ENCODE results near the gene NSD2. TPM values are rescaled to one million over a fixed set of nuclear protein-coding genes. Genes with fewer than 3 reads are reported as not detected.
"Not testable (repeated sequence)": the region's sequence is repeated elsewhere in the genome, so short reads cannot be mapped to it uniquely, and the experiment has no call there.

Gene NSD2
- total RNA-seq, 2 experiments from 2014 or later: 197 to 199 TPM

DNA sequence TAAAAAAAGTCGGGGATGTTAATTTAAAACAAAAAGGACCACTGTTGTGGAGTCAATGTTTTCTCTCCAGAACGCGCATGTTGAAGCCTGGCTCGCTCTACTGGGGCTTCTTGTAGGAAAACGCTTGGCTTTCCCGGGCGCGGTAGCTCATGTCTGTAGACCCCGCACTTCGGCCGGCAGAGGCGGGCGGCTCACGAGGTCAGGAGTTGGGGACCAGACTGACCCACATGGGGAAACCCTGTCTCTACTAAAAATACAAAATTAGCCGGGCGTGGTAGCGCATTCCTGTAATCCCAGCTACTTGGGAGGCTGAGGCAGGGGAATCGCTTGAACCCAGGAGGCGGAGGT, 122.0 kb downstream of the NSD2 start:
- no peaks in the 10 kb centered on the region for H3K27me3 Mint-ChIP-seq
- peaks cover 24% of the 10 kb centered on the region for H3K9me3 Mint-ChIP-seq
- CTCF ChIA-PET: no interaction called here
- no peak overlapping the region for H3K27ac Mint-ChIP-seq
- intact Hi-C loops (cut with micrococcal nuclease): no loop called here
- DNase-seq: no peak
- POLR2A ChIA-PET: interaction anchor here (0.6 kb wide), 1 partner anchor 16 kb away, joined by 3 read pairs; no protein-coding TSS in a partner anchor
- peaks cover 42% of the 10 kb centered on the region for H3K36me3 Mint-ChIP-seq
- no peak overlapping the region for H3K4me3 Mint-ChIP-seq
- H3K4me1 Mint-ChIP-seq (ENCODE audit: low read depth): peaks cover 9% of the 10 kb centered on the region

DNA sequence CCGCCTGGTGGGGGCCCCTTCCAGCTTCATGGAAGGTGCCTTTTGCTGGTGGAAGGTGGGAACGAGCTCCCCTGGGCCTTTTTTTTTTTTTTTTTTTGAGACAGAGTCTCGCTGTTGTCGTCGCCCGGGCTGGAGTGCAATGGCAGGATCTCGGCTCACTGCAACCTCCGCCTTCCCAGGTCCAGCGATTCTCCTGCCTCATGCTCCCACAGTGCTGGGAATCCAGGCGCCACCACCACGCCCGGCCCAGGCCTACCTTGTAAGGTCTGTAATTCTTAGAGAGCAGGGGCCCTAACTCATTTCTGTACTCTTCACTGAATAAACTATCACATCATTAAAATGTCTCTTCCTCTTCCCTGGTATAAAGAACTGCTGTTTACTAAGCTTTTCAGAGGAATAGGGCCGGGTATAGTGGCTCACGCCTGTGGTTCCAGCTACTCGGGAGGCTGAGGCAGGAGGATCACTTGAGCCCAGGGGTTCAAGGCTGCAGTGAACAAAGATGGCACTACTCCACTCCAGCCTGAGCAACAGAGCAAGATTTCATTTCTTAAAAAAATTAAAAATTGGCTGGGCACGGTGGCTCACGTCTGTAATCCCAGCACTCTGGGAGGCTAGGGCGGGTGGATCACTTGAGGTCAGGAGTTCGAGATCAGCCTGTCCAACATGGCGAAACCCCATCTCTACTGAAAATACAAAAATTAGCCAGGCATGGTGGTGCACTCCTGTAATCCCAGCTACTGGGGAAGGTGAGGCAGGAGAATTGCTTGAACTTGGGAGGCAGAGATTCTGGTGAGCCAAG, 122.7 kb downstream of the NSD2 start:
- intact Hi-C loops (cut with micrococcal nuclease); DNase-seq; H3K27me3 Mint-ChIP-seq; H3K4me3 Mint-ChIP-seq; H3K27ac Mint-ChIP-seq; CTCF ChIA-PET: not testable (repeated sequence)
- H3K9me3 Mint-ChIP-seq: peaks cover 30% of the 10 kb centered on the region
- POLR2A ChIA-PET: interaction anchor here (0.6 kb wide), 1 partner anchor 16 kb away, joined by 3 read pairs; no protein-coding TSS in a partner anchor
- peaks cover 12% of the 10 kb centered on the region for H3K4me1 Mint-ChIP-seq (ENCODE audit: low read depth)
- peaks cover 47% of the 10 kb centered on the region for H3K36me3 Mint-ChIP-seq

DNA sequence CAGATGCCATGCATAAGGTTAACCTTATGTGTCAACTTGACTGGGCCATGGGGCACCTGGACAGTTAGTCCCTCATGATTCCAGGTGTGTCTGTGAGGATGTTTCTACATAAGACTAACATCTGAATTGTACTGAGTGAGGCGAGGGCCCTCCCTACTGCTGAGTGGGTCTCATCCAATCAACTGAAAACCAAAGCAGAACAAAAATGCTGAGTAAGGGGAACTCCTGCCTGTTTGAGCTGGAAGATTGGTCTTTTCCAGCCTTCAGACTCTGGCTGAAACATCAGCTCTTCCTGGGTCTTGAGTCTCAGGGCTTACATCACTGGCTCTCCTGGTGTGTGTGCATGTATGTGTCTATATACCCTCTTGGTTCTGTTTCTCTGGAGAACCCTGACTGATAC, 123.7 kb downstream of the NSD2 start:
- CTCF ChIA-PET: no interaction called here
- H3K27ac Mint-ChIP-seq: no peak overlapping the region
- POLR2A ChIA-PET: no interaction called here

DNA sequence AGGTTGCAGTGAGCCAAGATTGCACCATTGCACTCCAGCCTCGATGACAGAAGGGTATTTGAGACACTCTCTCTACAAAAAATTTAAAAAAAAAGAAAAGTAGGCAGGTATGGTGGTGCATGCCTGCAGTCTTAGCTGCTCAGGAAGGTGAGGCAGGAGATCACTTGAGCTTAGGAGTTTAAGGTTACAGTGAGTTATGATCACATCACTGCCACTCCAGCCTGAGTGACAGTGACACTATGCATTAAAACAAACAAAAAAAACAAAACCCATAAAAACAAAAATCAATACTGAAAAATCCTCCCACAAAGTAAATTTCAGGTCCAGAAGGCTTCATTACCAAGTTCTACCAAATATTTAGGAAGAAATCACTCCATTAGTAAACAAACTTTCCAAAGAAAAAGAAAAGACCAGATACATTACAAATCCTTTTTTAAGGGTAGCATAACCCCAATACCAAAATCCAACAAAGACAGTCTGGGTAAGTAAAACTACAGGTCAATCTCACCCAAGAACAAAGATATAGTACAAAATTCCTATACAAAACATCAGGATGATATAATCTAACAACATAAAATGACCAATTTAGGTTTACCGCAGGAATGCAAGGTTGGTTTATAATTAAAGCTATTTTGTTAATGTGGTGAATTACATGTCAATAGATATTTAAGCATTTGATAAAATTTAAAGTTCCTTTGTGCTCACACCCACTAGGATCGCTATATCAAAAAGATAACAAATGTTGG, 125.8 kb downstream of the NSD2 start:
- CTCF ChIA-PET: no interaction called here
- Mint-ChIP-seq H3K27me3 (no peaks in the 10 kb centered on the region), H3K27ac (no peak overlapping the region), H3K36me3 (peaks cover 60% of the 10 kb centered on the region), H3K4me1 (ENCODE audit: low read depth) (peaks cover 29% of the 10 kb centered on the region), H3K4me3 (no peak overlapping the region), H3K9me3 (peaks cover 52% of the 10 kb centered on the region)
- intact Hi-C loops (cut with micrococcal nuclease): no loop called here
- no peak for DNase-seq
- POLR2A ChIA-PET: no interaction called here

More for the DNA sequence above, 123.7 kb downstream of the NSD2 start:
- H3K27me3 Mint-ChIP-seq: no peaks in the 10 kb centered on the region
- H3K4me3 Mint-ChIP-seq: no peak overlapping the region
- H3K4me1 Mint-ChIP-seq (ENCODE audit: low read depth): peaks cover 18% of the 10 kb centered on the region
- DNase-seq: no peak
- H3K9me3 Mint-ChIP-seq: peaks cover 41% of the 10 kb centered on the region
- peaks cover 57% of the 10 kb centered on the region for H3K36me3 Mint-ChIP-seq
- intact Hi-C loops (cut with micrococcal nuclease): no loop called here

DNA sequence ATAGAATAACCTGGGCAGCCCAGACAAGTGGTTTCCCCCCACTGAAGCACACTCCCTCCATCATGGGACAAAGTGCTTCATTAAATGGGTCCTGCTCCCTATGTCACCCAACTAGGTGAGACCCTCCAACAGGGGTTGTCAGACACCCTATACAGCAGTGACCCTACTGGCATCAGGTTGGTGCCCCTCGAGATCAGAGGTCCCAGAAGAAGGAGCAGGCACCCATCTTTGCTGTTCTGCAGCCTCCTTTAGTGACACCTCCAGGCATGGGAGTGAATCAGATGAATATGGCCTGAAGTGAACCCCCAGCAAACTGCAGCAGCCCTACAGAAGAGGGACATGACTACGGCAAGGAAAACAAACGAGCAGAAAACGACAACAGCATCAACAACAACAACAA, 126.5 kb downstream of the NSD2 start:
- no peak for DNase-seq
- intact Hi-C loops (cut with micrococcal nuclease): no loop called here
- Mint-ChIP-seq H3K27me3 (no peaks in the 10 kb centered on the region), H3K4me3 (no peak overlapping the region), H3K36me3 (peaks cover 67% of the 10 kb centered on the region), H3K27ac (no peak overlapping the region), H3K4me1 (ENCODE audit: low read depth) (peaks cover 34% of the 10 kb centered on the region), H3K9me3 (peaks cover 52% of the 10 kb centered on the region)
- ChIA-PET CTCF (no interaction called here), POLR2A (no interaction called here)

DNA sequence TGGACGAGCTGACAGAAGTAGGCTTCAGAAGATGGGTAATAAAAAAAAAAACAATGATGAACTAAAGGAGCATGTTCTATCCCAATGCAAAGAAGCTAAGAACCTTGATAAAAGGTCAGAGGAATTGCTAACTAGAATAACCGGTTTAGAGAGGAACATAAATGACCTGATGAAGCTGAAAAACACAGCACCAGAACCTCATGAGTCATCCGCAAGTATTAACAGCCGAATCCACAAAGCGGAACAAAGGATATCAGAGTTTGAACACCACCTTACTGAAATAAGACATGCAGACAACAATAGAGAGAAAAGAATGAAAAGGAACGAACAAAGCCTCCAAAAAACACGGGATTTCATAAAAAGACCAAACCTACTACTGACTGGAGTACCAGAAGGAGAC, 127.1 kb downstream of the NSD2 start:
- ChIA-PET POLR2A (no interaction called here), CTCF (interaction anchor here (0.6 kb wide), 1 partner anchor 189 kb away, joined by 4 read pairs; no protein-coding TSS in a partner anchor)
- Mint-ChIP-seq H3K36me3 (peaks cover 73% of the 10 kb centered on the region), H3K4me1 (ENCODE audit: low read depth) (peaks cover 40% of the 10 kb centered on the region), H3K27ac (no peak overlapping the region), H3K9me3 (peaks cover 52% of the 10 kb centered on the region), H3K4me3 (no peak overlapping the region), H3K27me3 (no peaks in the 10 kb centered on the region)
- DNase-seq: no peak
- intact Hi-C loops (cut with micrococcal nuclease): no loop called here

DNA sequence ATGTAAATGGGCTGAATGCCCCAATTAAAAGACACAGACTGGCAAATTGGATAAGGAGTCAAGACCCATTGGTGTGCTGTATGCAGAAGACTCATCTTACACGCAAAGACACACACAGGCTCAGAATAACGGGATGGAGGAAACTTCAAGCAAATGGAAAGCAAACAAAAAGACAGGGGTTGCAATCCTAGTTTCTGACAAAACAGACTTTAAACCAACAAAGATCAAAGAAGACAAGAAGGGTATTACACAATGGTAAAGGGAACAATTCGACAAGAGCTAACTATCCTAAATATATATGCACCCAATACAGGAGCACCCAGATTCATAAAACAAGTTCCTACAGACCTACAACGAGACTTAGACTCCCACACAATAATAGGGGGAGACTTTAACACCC, 128.1 kb downstream of the NSD2 start:
- peaks cover 43% of the 10 kb centered on the region for H3K4me1 Mint-ChIP-seq (ENCODE audit: low read depth)
- DNase-seq; CTCF ChIA-PET; H3K27me3 Mint-ChIP-seq; H3K27ac Mint-ChIP-seq; intact Hi-C loops (cut with micrococcal nuclease); H3K4me3 Mint-ChIP-seq: not testable (repeated sequence)
- peaks cover 76% of the 10 kb centered on the region for H3K36me3 Mint-ChIP-seq
- H3K9me3 Mint-ChIP-seq: peaks cover 52% of the 10 kb centered on the region
- POLR2A ChIA-PET: interaction anchor here (0.5 kb wide), 1 partner anchor 32 kb away, joined by 3 read pairs; no protein-coding TSS in a partner anchor

DNA sequence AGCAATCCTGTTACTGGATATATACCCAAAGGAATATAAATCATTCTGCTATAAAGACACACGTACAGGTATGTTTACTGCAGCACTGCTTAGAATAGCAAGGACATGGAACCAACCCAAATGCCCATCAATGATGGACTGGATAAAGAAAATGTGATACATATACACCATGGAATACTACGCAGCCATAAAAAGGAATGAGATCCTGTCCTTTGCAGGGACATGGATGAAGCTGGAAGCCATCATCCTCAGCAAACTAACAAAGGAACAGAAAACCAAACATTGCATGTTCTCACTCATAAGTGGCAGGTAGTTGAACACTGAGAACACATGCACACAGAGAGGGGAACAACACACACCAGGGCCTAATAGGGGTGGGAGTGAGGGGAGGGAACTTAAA, 132.2 kb downstream of the NSD2 start:
- CTCF ChIA-PET, H3K4me3 Mint-ChIP-seq, POLR2A ChIA-PET, H3K27ac Mint-ChIP-seq, H3K27me3 Mint-ChIP-seq, DNase-seq: not testable (repeated sequence)
- Mint-ChIP-seq H3K36me3 (peaks cover 56% of the 10 kb centered on the region), H3K4me1 (ENCODE audit: low read depth) (peaks cover 53% of the 10 kb centered on the region), H3K9me3 (peaks cover 26% of the 10 kb centered on the region)
- intact Hi-C loops (cut with micrococcal nuclease): loop anchor here (10.0 kb wide), 1 partner anchor 411 kb away; the partner anchor contains the start of genes CFAP99 and ZFYVE28

DNA sequence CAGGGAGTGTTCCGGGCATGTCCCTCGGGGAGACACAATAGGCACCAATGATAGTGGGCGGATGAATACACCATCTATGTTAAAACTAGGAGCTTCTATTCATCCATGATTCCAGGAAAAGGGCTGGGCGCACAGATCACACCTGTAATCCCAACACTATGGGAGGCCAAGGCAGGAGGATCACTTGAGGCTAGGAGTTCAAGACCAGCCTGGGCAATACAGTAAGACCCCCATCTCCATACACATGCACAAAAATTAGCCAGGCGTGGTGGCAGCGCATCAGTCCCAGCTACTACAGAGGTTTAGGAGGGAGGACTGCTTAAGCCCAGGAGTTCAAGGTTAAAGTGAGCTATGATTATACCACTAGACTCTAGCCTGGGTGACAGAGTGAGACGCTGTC, 135.2 kb downstream of the NSD2 start:
- H3K4me1 Mint-ChIP-seq (ENCODE audit: low read depth): peaks cover 42% of the 10 kb centered on the region
- POLR2A ChIA-PET: no interaction called here
- H3K4me3 Mint-ChIP-seq: no peak overlapping the region
- H3K36me3 Mint-ChIP-seq: peaks cover 26% of the 10 kb centered on the region
- no peaks in the 10 kb centered on the region for H3K27me3 Mint-ChIP-seq
- H3K27ac Mint-ChIP-seq: no peak overlapping the region
- intact Hi-C loops (cut with micrococcal nuclease): loop anchor here (5.0 to 10.0 kb wide), 2 partner anchors 134 to 408 kb away; partner anchors contain the start of genes CFAP99, NSD2 and ZFYVE28
- CTCF ChIA-PET: no interaction called here
- no peak for DNase-seq
- no peaks in the 10 kb centered on the region for H3K9me3 Mint-ChIP-seq

DNA sequence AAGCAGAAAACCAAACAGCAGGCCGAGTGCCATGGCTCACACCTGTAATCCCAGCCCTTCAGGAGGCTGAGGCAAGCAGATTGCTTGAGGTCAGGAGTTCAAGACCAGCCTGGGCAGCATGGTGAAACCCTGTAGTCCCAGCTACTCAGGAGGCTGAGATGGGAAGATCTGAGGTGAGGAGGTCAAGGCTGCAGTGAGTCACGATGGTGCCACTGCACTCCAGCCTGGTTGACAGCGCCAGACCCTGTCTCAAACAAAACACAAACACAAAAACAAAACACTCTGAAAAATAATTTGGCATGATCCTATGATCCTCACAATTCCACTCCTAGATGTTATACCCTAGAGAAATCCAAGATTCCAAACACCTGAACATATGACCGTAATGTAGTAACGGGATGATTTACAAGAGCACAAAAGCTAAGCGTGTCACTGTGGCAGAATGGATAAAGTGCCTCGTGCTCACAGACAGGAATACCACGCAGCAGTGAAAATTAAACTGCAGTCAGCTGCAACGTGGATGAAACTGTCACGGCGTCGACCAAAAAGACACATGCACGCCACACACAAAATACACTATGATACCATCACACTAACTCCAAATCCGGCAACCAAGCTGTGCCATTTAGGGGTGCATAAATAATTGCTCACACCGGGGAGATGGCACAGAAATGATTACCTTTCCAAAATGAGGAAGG, 135.9 kb downstream of the NSD2 start:
- intact Hi-C loops (cut with micrococcal nuclease): loop anchor here (5.0 to 10.0 kb wide), 2 partner anchors 135 to 408 kb away; partner anchors contain the start of genes CFAP99, NSD2 and ZFYVE28
- ChIA-PET CTCF (no interaction called here), POLR2A (no interaction called here)
- Mint-ChIP-seq H3K9me3 (no peaks in the 10 kb centered on the region), H3K36me3 (peaks cover 24% of the 10 kb centered on the region), H3K27ac (peak overlapping the region; percentile 38), H3K4me3 (peak overlapping the region; percentile 88), H3K27me3 (no peaks in the 10 kb centered on the region), H3K4me1 (ENCODE audit: low read depth) (peaks cover 42% of the 10 kb centered on the region)
- no peak for DNase-seq

DNA sequence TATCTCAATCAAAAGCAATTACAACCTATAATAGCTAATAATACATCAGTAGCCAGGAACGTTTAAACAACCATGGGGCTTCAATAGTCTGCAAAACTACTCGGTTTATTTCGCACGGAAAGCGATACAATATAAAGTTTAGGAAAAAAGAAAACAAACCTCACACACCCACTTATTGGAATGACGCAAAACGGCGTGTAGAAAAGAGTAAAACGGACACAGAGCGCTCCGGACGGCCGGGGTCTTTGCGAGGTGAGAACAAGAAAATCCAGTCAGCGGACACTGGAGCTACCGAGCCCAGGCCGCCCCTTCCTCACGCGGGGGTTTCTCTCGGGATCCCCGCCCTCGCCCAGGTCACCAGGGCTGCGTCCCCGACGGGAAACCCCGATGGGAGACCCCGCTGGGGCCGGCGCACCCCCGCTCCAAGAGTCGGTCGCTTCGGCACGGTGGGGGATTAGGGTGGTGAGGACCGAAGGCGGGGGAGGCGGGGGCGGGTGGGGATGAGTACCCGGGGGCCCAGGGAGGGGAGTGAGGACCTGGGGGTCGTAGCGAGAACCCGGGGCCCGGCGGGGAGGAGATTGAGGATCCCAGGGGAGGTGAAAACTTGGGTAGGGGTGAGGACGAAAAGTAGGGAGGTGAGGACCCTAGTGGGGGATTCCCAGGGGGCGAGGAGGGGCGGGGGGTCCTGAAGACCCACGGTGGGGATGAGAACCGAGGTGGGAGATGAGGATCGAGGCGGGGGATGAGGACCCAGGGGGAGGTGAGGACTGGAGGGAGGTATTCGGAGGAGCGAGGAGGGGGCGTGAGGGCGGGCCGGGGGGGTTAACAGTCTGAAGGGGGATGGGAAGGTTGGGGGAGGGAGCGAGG, 136.8 kb downstream of the NSD2 start:
- peak overlapping the region; percentile 83 for H3K27ac Mint-ChIP-seq
- DNase-seq: no peak

More for the DNA sequence above, 136.8 kb downstream of the NSD2 start:
- H3K4me3 Mint-ChIP-seq: peak overlapping the region; percentile 88
- POLR2A ChIA-PET: interaction anchor here (1.0 kb wide), 1 partner anchor 33 kb away, joined by 4 read pairs; a partner anchor contains a TSS
- CTCF ChIA-PET: interaction anchor here (1.6 kb wide), 1 partner anchor 10 kb away, joined by 3 read pairs; no protein-coding TSS in a partner anchor
- no peaks in the 10 kb centered on the region for H3K27me3 Mint-ChIP-seq
- H3K9me3 Mint-ChIP-seq: no peaks in the 10 kb centered on the region
- peaks cover 15% of the 10 kb centered on the region for H3K36me3 Mint-ChIP-seq
- intact Hi-C loops (cut with micrococcal nuclease): loop anchor here (5.0 to 10.0 kb wide), 2 partner anchors 136 to 407 kb away; partner anchors contain the start of genes CFAP99, NSD2 and ZFYVE28
- H3K4me1 Mint-ChIP-seq (ENCODE audit: low read depth): peaks cover 34% of the 10 kb centered on the region
